B cell (primary cell): Measurements from ENCODE around the gene TMEM17. TPM values are rescaled to one million over a fixed set of nuclear protein-coding genes. Genes with fewer than 3 reads are reported as not detected.

ENCODE experiments used
- polyA plus RNA-seq: library from polyadenylated mRNA; depleted of rRNA; stranded (reverse); fragments of >200 nt; gene quantifications from 2 replicates; pipeline ENCODE4 v1.2.3, GENCODE V29; 2012
- small RNA-seq: library from RNA; depleted of rRNA; stranded (forward); fragments of <200 nt; gene quantifications from one replicate; pipeline ENCODE3, GENCODE V24; 2012; ENCODE audit warnings: low replicate concordance, low read depth; ENCODE audit not compliant: insufficient read length
- total RNA-seq, 2 donors: library from RNA; stranded (reverse); fragments of 120-200 nt in 1 of 2; gene quantifications; 1 replicate in 1 of 2; 2 replicates in 1 of 2; pipeline versions ENCODE4 v1.2.3 to v1.2.4, GENCODE V29; 2013 to 2022

Gene TMEM17
- total and polyA plus RNA-seq, 2 donors (not counting 1 experiment from before 2014, with no cell fraction given) = not detected

Small RNA genes lying within 50 kb of the gene (small RNA-seq; reads per million reads assigned to genes)
- gene AC107083.1 (not detected), gene RN7SL18P (not detected)

Other genes starting within 250 kb of the TMEM17 start
- 34.7 and 36.3 TPM in 2 replicates for gene EHBP1, start 199.5 kb upstream of the TMEM17 start, total RNA-seq
- 8.8 and 14.4 TPM in 2 replicates for gene EHBP1, start 199.5 kb upstream of the TMEM17 start, polyA plus RNA-seq